Heart left ventricle (tissue), 13 donors: ENCODE measurements around the gene ST3GAL2.

Experiments used
- POLR2A ChIP-seq, 2 donors: fragments of 450-650 bp; IDR thresholded peaks; one replicate each; pipeline ENCODE4 v1.6.1; 2017; ENCODE audit warnings: antibody characterized with exemption in 2 of 2, mild to moderate bottlenecking in 2 of 2, moderate library complexity in 2 of 2
- TF ChIP-seq, protein P1 (sequence below), 12 donors: fragments of 200-600 bp; sonication (generic) in 4 of 12; IDR thresholded peaks; one replicate each; pipeline versions ENCODE4 v1.5.0 to v1.8.0; 2018 to 2022; ENCODE audit warnings: antibody characterized with exemption in 12 of 12, mild to moderate bottlenecking in 5 of 12
- donor health status: ischemic (EF 13 %, LVEDD 7.1; RV severe dilation, severe dysfunction).
- donor health status: DM: no; HTN: yes; CAD: no.
- donor health status: DM: no; HTN: no; CAD: no.
- donor health status: ischemic (EF 25% LVEDD 6.9; RV normal size, moderate dysfunction).
- donor health status: ischemic (EF 25% LVEDD 5.7; RV mildly dilated, moderate dysfunction).
- donor health status: ischemic (EF 35%, LVEDD 5.7; RV mildly dilated, moderate dysfunction).
- donor health status: nonischemic (EF 11% LVEDD 7.7; RV severe dilation, severe dysfunction).
- donor health status: DM: yes; HTN: yes; CAD: no.
- donor health status: PGD.
- donor health status: ischemic (EF 29% LVEDD 5.4; RV normal size, mild dysfunction).
- donor health status: nonischemic (EF 23%, LVEDD 6.1; RV moderate dilation, normal function).

GRCh38 chr16:70418993-70419318 lies 19.9 kb downstream of the ST3GAL2 start:
- TF ChIP-seq, protein P1, sequence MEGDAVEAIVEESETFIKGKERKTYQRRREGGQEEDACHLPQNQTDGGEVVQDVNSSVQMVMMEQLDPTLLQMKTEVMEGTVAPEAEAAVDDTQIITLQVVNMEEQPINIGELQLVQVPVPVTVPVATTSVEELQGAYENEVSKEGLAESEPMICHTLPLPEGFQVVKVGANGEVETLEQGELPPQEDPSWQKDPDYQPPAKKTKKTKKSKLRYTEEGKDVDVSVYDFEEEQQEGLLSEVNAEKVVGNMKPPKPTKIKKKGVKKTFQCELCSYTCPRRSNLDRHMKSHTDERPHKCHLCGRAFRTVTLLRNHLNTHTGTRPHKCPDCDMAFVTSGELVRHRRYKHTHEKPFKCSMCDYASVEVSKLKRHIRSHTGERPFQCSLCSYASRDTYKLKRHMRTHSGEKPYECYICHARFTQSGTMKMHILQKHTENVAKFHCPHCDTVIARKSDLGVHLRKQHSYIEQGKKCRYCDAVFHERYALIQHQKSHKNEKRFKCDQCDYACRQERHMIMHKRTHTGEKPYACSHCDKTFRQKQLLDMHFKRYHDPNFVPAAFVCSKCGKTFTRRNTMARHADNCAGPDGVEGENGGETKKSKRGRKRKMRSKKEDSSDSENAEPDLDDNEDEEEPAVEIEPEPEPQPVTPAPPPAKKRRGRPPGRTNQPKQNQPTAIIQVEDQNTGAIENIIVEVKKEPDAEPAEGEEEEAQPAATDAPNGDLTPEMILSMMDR (IDR thresholded peaks at IDR 0.05), result no peak
- TF ChIP-seq POLR2A (IDR thresholded peaks at IDR 0.05), result no peak
